Fibroblast of the aortic adventitia (primary cell): ENCODE measurements around the gene NNAT. TPM values are rescaled to one million over a fixed set of nuclear protein-coding genes. Genes with fewer than 3 reads are reported as not detected.
"Not testable (repeated sequence)": the region's sequence is repeated elsewhere in the genome, so short reads cannot be mapped to it uniquely, and the experiment has no call there.

Experiments
- DNase-seq: peaks from one replicate; pipeline ENCODE4 v3.0.0-alpha.2; 2010; ENCODE audit warnings: low read depth
- H3K4me3 ChIP-seq: 2 replicates; pipeline ENCODE4 v1.5.1; 2011; ENCODE audit warnings: low read depth, mild to moderate bottlenecking, control low read depth, low read length, moderate library complexity
- total RNA-seq: library from RNA; depleted of rRNA; stranded (reverse); fragments of >200 nt; gene quantifications from 2 replicates; pipeline ENCODE4 v1.2.3, GENCODE V29; 2012; ENCODE audit warnings: low replicate concordance
- TF ChIP-seq, protein P1 (sequence below): IDR thresholded peaks from 2 replicates; pipeline ENCODE4 v1.5.1; 2011; ENCODE audit warnings: mild to moderate bottlenecking, low read length, control low read depth, inconsistent platforms; ENCODE audit not compliant: insufficient read depth

Gene NNAT
- 0.36 and 2.8 TPM in 2 replicates for total RNA-seq

GRCh38 chr20:37521061-37521771 lies at the start of gene NNAT:
NNAT (plus strand) TSS chr20:37521250; CDS start chr20:37521332, 82 bp downstream.
- TF ChIP-seq, protein P1, sequence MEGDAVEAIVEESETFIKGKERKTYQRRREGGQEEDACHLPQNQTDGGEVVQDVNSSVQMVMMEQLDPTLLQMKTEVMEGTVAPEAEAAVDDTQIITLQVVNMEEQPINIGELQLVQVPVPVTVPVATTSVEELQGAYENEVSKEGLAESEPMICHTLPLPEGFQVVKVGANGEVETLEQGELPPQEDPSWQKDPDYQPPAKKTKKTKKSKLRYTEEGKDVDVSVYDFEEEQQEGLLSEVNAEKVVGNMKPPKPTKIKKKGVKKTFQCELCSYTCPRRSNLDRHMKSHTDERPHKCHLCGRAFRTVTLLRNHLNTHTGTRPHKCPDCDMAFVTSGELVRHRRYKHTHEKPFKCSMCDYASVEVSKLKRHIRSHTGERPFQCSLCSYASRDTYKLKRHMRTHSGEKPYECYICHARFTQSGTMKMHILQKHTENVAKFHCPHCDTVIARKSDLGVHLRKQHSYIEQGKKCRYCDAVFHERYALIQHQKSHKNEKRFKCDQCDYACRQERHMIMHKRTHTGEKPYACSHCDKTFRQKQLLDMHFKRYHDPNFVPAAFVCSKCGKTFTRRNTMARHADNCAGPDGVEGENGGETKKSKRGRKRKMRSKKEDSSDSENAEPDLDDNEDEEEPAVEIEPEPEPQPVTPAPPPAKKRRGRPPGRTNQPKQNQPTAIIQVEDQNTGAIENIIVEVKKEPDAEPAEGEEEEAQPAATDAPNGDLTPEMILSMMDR: no peak

GRCh38 chr20:37471741-37472235 lies 49.3 kb upstream of the NNAT start:
- no peak for DNase-seq
- no peak overlapping the region for H3K4me3 ChIP-seq
- TF ChIP-seq, protein P1: no peak

More at GRCh38 chr20:37521061-37521771, at the start of gene NNAT:
- peak within 1 kb of the TSS; percentile 46 for H3K4me3 ChIP-seq
- no peak for DNase-seq

DNA sequence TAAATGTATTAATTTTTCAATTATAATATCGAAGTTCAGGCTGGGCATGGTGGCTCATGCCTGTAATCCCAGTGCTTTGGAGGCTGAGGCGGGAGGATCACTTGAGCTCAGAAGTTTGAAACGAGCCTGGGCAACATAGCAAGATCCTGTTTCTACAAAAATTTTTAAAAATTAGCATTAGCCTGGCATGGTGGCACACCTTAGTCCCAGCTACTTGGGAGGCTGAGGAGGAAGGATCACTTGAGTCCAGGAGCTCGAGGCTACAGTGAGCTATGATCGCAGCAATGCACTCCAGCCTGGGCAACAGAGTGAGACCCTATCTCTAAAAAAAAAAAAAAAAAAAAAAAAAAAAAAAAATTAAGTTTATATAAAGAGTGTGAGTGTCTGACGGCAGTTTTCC lies 48.6 kb upstream of the NNAT start:
- not testable (repeated sequence) for H3K4me3 ChIP-seq, DNase-seq

DNA sequence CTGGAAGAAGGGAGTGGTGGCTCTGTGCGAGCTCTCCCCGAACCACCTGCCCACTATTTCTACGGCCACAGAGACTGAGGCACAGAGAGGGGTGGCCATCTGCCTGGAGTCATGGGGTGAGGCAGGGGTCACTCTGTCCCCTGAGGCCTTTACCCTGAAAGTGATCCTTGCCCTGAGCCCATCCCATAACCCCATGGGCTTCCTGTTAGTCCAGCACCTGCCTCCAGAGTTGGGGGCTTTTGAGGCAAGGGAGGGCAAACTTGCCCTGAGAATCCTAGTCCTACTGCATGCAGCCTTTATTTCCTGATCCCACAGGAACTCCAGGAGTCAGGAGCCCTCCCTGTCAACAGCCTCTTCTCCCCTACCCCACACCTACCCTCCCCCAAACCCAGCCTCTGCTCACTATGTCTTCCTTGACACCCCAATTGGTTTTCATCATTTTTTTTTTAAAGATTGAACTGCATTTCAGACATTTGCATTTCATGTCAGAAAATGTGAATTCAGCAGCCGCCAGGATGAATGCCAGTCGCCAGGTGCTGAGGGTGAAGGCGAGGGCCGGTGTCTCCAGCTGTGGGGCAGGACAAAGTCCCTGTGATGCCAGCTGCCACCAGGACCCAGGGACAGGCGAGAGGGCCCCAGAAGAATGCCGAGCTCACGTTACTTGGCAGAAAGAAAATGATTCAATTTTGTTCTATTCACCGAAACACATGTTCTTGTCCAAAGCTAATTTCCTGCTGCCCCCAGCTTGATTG lies 47.6 kb upstream of the NNAT start:
- no peak overlapping the region for H3K4me3 ChIP-seq
- DNase-seq: no peak

GRCh38 chr20:37474386-37474785 lies 46.7 kb upstream of the NNAT start:
- TF ChIP-seq, protein P1: no peak
- H3K4me3 ChIP-seq: no peak overlapping the region
- no peak for DNase-seq

More for the DNA sequence above, 47.6 kb upstream of the NNAT start:
- TF ChIP-seq, protein P1: no peak

DNA sequence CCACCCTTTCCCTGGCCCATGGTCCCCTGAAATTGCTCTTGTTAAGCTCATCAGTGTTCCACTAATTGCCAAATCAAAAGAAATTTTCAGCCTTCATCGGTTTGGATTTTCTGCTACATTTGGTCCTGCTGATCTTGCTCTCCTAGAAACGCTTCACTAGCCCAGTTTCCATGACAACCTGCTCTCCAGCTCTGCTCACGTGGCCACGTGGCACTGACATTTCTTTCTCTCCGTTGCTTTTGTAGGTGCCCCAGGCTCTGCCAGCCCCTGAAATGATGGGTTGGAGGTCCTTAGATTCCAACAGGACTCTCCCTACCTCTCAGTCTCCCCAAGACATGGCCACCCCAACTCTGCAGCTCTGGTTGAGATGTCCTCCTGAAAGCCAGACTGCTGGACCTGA lies 45.8 kb upstream of the NNAT start:
- no peak for DNase-seq
- H3K4me3 ChIP-seq: no peak overlapping the region
- TF ChIP-seq, protein P1: no peak

DNA sequence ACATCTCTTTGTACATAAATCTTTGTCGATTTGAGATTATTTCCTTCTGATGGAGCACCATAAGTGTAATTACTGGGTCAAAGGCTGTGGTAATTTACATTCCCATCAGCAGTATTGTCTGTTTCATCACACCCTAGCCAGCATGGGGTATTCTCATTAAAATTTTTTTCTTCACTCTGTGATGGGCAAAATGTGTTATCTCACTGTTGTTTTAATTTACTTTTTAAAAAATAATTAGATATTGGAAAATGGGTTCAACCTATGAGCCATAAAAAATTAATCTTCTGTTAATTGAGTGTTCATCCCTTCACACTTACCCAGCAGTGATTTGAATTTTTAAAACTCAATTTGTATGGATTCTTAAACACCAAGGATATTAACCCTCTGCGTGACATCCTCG lies 44.0 kb upstream of the NNAT start:
- no peak for DNase-seq
- no peak overlapping the region for H3K4me3 ChIP-seq
- TF ChIP-seq, protein P1: no peak
